NK-92 (cell line): Measurements from ENCODE around the gene POLR1D.
"Not testable (repeated sequence)": the region's sequence is repeated elsewhere in the genome, so short reads cannot be mapped to it uniquely, and the experiment has no call there.

Experiments
- DNase-seq: peaks from one replicate; lab custom pipeline; 2025; ENCODE audit not compliant: unreplicated experiment; lab: John Stamatoyannopoulos, UW

POLR1D gene

DNA sequence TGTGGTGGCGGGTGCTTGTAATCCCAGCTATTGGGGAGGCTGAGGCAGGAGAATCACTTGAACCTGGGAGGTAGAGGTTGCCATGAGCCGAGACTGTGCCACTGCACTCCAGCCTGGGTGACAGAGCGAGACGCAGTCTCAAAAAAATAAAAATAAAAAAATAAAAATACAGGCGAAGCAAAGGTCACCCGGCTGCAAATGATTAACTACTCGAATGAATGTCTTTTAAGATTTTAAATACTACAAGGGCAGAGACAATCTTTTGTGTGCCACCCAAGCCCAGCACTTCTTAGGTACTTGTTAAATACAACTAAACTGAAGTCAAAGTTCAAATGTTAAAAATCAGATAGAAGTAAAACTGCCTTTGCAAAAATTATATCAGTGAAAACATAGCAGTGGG is 8.1 kb upstream of the POLR1D start:
- no peak for DNase-seq

DNA sequence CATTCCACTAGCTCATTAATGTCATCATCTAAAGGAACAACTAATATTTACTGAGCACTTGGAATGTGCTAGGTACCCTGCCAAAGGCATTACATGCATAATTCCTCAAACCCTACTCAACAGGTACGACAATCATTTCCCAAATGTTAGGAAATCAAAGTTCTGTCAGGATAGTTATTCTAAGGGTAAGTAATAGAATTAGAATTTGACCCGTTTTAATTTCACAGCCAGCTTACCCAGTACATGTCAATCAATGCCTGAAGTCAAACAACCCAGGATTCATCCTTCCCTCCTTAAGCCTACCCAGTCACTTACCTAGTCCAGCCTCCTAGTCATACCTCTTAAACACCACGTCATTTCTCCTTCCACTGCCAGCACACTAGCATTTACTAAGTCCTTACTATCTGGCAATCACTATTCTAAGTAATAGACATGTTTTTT is 3.8 kb upstream of the POLR1D start:
- DNase-seq: no peak

DNA sequence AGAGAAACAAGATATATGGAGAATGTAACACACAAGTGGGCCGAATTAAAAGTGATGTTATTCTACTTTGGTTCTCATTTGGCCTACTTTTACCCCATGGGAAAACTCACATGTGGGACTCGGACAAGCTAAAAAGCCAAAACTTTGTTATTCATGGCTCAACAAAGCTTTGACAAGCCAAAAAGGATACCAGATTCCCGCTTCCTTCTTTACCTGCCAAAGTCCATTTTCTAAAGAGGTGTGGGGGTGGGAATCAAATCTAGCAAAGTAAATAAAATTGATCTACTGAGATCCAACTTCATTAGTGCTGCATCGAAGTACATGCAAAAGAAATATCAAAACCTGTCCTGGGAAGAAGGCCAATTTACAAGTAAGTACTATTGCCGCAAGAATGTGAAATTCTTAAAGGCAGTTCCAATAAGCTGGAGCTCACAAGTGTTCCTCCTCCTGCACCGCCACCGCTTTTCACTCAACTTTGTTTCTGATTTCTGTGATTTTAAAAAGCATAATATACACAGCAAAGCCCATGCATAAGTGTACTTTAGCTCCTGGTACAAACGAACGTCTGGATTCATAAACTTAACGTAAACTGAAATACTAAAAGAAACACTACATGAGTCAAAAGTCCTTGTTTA is 2.5 kb upstream of the POLR1D start:
- no peak for DNase-seq

DNA sequence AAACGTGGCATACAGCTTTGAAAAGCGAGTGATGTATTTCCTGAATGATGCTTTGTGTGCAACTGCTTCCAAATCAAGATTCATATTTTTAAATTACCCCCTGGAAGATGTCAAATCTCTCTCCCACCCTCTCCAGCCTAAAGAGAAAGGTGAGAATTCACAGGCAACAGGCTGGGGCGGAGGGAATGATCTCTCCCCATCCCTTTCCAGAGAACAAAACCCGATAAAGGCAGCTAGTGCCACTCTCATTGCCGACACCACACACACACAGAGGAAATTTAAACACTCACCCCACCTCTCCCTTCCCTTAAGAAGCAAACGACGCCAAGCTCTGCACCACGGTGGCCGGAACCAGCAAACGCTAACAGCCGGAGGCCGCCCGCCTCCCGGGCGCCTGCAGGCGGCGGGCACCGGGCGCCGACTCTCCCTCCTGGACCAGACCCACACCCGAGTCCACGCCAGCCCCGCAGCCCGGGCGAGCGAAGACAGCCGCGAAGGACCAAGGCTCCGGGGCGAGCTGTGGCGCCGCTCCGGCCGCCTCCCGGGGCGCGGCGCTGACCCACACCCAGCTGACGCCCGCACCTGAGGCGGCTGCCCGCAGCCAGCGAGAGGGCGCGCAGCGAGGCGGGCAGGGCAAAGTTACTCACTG is 1.8 kb upstream of the POLR1D start:
- no peak for DNase-seq

DNA sequence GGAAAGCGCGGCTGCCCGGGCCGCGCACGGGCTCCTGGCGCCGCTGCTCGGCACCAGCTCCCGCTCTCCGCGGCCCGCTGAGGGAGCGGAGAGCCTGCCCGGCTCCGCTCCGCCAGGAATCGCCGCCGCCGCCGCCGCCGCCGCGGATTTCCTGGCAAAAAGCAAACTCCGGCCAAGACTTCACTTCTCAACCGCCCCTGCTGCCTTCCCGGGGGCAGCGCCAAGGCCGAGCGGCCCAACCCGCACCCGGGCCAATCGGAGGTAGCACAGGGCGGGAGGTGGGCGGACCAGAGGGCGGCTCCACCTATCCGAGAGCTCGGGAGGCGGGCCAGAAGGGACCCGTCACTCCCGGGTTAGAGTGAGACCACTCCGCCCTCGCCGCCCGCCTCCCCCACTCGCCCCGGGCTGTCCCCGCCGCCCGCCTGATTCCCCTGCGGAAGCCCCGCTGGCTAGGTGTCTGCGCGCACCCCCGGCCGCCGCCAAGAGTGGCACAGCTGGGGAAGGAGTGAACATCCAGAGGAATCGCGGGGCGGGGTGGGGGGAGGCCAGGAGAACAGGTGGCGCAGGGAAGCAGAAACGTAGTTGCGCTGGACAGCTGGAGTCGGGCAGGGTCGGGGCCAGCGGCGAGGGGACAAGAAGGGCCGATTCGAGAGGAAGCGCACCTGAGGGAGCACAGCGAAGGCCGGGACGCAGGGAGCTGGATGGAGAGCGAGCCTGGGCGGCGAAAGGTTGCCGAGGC is 1.1 kb upstream of the POLR1D start, which contains the start of gene LNX2:
TSS of gene LNX2 (minus strand) at position 153 of the 739 bp plus-strand sequence. CDS start 38,826 bp downstream, outside the sequence.
- peak; percentile 77 for DNase-seq

DNA sequence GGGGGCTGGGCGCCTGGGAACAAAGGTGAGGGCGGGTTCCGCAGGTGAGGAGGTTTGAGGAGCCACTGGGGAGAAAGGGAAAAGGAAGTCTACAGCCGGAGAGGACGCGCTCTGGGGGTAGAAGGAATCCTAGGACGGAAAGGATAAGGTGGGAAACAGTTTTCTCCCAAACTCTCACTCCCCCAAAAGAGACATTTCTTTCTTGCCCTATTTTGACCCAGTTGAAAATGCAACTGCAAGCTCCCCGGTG is 651 bp upstream of the POLR1D start:
- no peak for DNase-seq

DNA sequence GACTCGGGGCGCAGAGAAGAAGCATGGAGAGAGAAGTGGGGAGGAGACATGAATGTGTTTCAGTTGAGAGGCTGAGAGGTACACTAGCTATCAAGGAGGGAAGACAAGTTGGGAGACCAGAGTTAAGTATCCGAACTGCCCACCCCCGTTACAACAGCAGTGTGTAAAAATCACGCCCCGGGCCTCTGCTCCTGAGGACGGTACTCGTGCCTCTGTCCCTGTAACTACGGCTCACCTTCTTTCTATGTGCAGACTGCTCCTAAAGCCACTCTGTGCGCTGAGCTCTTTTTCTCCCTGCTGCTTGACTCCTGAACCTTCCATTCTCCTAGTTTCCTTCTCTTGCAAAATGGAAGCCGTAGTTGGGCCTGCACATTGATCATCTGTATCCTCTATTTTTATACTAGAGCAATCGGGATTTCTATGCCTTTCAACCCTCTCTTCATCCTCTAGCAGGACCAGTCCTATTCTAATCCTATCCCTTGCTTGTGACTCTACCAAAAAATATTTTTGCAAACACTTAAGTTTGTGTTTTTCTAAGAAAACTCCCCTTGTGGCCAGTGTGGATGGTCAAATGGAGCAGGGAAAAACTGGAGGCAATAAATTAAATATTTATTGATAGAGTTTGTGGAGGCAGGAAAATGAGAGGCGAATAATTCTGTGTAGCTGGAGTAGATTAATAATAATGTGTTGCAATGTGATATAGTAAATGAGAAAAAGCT is 569 bp downstream of the POLR1D start:
- no peak for DNase-seq

DNA sequence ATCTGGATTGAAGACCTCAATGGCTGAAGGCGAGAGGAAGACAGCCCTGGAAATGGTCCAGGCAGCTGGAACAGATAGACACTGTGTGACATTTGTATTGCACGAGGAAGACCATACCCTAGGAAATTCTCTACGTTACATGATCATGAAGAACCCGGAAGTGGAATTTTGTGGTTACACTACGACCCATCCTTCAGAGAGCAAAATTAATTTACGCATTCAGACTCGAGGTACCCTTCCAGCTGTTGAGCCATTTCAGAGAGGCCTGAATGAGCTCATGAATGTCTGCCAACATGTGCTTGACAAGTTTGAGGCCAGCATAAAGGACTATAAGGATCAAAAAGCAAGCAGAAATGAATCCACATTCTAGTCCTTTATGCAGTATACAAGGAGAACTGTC is 1.2 kb downstream of the POLR1D start:
- DNase-seq: no peak

DNA sequence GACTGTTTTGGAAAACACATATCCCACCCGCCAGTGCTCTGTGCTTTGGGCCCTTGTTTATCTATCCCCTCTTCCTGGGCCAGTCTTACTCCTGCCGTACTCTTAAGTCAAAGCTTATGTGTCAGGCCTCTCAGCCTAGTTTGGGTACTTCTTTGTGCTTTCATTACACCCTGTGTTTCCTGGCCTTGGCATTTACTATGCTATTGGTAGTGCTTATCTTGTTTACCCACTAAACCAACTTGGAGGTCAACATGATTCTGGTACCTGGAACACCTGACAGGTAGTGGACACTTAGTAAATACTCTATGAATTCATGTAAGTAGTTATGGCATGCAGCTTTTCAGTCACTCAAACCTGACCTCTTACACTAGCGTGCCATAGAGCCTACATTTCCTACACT is 2.4 kb downstream of the POLR1D start:
- DNase-seq: no peak

DNA sequence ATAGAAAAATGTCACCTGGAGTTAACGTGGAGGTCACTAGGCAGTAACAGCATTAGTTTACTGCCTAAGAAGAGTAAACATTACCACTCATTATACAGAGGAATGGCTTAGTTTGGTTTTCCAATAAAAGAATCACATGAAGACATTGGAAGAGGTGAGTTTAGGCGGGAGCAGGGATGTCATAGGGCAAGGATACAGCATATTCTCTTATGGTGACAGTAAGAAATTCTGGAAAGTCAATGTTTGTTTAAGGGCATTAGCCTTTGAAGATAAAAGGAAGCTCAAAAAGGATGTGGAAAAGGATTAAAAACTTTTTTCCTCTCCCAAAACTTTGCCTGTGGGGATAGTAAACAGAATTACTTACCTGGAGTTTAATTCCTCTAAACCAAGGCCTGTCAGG is 4.1 kb downstream of the POLR1D start:
- DNase-seq: no peak

DNA sequence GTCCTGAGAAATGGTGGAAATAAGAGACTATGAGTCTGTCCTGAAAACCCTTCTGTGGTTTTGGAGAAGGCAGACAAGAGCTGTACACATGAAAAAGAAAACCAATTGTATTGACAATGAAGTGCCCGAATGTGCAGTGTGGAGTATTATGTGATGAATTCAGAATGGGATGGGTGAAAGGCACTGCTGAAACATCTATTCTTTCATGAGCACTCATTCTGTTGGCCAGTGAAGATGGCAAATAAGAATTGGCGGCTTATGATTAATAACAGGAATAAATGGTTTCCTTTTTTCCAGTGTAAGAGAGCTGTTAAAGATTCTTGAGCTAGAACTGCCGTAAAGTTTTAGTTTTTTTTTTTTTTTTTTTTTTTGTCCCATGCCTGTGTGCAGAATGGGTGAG is 5.7 kb downstream of the POLR1D start:
- no peak for DNase-seq

DNA sequence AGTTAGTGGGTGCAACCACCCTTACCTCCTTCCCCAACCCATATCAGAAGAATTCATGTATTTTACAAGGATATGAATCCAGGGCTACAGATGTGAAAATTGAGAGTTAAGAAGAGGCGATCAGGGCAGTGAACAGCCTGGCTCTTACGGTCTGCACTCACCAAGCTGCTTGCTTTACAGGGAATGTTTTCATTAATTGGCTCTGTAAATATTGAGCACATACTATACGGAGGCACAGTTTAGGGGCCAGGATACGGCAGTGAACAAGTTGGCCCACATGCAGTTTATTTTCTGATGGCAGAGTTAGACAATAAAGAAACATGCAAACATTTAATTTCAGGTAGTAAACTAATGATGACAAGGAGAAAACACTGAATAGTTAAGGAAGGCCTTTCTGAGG is 6.4 kb downstream of the POLR1D start:
- no peak for DNase-seq

DNA sequence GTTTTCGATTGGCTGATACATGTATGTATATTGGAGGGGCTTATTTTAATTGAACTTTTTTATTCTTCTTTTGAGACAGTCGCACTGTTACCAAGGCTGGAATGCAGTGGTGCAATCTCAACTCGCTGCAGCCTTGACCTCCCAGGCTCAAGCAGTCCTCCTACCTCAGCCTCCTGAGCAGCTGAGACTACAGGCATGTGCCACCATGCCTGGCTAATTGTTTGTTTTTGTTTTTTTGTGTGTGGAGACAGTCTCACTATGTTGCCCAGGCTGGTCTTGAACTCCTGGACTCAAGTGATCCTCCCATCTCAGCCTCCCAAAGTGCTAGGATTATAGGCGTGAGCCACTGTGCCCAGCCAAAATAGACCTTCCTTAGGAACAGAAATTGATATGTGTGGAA is 7.1 kb downstream of the POLR1D start:
- DNase-seq: not testable (repeated sequence)

DNA sequence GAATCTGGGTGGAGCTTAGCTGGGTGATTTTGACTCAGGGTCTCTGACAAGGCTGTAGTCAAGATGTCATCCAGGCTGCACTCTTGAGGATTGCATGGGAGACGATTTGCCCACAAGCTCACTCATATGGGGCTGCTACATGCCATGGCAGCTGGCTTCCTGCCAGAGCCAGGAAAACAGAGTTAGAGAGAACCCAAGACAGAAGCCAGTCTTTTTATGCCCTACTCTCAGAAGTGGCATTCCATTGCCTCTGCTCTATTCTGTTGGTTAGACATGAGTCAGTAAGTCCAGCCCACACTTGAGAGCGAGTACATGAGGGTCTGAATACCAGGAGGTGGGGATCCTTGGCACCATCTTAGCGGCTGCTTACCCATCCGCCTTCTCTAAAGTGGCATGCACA is 9.5 kb downstream of the POLR1D start:
- no peak for DNase-seq

DNA sequence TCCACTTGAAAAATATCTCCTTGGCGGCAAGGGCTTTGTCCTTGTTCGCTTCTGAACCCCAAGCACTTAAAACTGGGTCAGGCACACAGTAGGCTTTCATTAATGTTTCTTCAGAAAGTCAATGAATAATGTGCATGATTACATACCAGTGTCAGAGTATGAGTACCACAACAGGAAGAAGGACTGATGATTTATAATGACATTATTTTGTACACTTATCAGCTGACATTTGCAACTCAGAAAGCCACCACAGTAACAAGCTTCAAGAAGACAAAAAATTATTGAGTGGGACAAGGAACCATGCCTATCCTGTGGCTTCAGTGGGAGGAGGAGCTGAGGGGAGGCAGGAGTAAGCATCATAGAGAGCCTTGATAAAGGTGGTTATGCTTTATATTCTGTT is 10.0 kb downstream of the POLR1D start:
- no peak for DNase-seq

DNA sequence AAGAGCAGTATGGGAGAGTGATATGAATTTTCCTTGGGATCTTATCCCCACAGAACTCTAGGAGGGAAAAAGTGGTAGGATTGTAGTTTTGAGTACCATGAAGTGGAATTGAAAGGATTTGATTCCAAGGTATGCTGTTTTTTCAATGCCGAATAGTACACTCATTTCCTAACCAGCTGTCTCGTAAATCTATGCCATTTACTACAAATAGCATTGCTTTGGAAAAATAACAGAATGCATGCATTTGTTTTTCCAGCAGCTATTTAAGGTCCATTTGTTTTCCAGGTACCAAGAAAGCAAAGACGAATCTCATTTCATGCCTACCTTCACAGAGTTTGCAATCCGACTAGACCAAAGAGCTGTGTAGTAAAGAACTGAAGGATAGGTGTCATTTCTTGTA is 10.5 kb downstream of the POLR1D start:
- no peak for DNase-seq

DNA sequence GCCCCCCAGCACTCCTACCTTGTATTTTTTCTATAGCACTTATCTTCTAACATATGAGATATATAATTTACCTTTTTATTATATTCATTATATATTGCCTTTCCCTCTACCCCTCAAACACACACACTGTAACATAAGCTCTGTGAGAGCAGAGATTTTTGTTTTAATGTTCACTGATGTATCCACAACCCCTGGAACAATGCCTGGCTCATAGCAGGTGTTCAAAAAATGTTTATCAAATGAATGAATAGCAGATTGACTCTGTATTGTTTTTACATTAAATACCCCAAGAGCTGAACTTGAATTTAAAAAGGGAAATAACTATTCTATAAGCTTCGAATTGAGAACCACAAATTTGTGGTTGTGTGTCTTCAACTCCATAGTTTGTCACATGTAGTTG is 11.0 kb downstream of the POLR1D start:
- DNase-seq: no peak

DNA sequence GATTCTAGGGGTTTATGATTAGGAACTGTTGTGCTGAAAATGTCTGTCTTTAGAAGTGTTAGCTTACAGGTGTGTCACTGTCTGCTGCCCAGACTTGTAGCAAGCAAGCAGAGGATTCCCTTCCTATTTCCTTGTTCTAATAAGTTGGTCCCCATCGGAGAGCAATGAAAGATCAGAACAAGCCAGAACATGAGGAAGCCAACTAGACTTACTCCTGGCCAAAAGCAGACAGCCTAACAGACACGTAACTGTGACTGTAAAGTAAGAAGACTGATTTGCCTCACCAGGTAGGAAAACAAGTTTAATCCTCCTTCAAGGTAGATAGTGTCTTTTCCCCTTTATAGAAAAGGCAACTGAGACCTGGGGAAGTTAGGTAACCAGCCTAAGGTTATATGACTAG is 12.5 kb downstream of the POLR1D start:
- no peak for DNase-seq

DNA sequence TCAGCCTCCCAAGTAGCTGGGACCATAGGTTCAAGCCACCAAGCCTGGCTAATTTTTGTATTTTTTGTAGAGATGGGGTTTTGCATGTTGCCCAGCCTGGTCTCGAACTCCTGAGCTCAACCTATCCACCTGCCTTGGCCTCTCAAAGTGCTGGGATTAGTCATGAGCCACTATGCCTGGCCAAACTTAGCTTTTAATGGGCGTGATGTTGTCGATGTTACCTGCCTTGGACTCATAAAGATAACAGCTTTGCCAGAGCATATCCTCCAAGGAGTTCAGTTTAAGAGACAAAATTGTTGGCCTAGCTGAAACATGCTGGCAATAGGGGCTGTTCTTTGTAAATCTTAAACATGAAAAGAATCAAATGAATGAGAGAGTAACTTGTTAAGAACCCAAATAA is 13.1 kb downstream of the POLR1D start:
- DNase-seq: no peak

DNA sequence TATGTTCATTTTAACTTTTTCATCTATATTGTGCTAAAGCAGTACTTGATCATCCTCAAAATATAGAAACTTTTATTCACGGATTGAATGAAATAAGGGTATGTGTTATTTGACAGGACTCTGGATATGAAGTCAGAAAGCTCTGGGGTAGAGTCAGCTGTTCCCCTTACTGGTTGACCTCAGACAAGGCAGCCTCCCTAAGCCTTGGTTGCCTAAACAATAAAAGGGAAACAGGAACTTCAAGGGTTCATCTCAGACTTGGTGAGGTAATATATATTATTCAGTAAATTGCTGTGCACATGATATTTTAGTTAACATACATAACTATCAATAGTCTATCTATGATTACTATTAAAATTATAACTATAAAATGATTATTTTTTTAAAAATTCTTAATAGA is 13.6 kb downstream of the POLR1D start:
- no peak for DNase-seq

DNA sequence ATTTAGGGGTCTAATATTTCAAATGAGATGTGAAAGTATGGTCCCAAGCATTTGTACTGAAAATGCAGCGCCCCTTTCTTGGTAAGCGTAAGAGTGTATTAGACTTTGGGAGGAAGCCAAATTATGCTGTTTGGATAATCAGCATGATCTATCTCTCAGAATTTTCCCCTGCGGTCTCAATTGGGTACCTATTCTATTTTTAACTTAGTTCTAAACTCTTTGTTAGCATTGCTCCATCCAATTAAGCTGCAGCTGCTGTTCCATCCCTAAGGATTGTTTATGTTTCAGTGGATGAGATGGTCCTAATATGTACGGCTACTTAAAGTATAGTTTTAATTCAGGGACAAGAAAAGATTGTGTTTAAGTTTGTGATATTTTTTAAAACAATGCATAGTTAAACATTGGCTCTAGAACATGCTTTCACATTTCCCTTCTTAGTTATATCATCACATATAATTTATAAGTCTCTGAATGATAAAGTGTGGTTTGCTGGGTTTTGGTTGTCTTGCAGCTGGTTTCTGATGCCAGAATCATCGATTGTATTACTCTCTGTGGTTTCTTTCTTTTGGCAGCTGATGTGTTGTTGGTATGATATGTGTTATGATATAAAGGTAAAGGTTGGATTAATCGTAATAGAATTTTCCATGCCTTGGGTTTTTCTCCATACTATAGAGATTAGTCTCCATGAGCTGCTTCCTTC is 15.0 kb downstream of the POLR1D start:
- no peak for DNase-seq

DNA sequence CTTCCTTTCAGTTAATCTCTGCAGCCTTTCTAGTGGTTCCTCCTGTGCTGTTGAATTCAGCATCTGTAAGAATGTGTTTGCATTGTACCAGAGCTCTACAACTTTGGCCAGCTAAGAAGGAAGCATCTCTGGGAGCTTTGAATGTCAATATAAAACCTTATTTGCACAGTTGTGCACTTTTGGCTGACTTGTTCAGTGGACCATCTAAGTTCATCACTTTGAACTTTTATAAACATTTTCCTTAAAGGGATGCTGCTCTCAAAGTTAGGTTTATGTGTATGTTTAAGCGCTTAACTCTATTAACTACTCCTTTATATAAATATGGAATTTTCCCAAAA is 15.6 kb downstream of the POLR1D start:
- DNase-seq: no peak
